Stimulated activated CD8-positive, alpha-beta memory T cell treated with anti-CD3 and anti-CD28 coated beads, Interleukin-4, amount 100 ng/mL, for 4 hours (primary cell): Measurements from ENCODE around the gene C1orf35.

Source experiments
- DNase-seq, 2 donors: peaks; one replicate each; pipeline ENCODE4 v3.0.0-alpha.2; 2020; ENCODE audit warnings: low read depth in 2 of 2, low spot score in 1 of 2

The C1orf35 gene

DNA sequence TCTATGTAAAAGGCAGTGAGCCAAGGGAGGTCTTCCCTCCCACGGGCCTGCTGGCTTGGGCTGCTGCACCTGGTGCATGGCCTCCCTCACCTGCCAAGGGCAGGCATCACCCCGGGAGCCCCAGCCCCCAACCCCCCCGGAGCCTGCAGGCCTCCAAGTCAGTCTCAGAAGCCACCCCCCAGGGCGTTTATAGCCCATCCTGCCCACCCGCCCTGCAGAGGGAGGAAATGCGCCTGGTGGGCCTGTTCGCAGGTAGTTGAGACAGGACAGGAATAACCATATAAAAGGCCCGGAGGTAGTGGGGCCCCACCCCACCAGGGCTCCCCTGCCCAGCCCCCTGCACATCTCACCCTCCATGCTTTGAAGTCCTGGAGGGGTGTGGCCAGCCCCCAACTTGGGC is 38.8 kb downstream of the C1orf35 start:
- DNase-seq: no peak

DNA sequence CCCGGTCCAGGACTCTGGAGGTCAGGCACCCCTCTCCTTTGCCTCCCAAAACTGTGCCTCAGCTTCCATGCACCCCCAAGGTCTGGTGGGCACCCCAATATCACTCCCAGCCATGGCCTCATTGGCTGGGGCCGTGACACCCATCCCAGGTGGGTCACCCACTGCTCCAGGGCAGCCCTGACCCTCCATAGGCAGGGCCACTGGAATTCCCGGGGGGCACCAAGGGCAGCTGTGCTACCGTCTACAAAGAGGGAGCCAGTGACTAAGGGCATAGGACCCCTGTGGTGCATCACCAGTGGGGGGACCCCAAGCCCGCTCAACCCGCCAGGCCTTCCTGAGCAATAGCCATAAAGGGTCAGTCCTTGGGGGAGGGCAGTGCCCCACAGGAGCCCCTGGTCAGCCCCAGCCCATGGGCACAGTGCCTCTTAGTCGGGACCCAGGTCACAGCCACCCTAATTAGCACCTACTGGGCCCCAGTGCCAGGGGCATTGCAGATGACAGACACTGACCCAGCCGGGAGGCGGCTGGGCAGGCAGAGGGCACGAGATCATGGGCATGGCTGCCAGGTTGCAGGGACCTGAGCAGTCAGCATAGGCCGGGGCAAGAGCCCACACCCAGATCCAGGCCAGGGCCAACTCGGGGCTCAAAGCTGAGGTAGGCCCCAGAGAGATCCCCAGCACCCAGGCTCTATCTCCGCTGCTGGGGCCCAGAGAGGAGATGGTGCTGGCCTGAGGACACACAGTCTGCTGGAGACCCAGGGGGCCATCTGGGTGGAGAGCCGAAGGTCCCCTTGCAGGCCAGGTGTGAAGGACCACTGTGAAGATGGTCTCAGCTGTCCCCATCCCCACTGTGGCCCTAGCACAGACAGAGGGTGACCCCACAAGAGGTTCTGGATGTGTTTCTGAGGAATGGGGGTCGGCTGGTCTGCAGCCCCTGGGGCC is 39.6 kb downstream of the C1orf35 start:
- no peak for DNase-seq

DNA sequence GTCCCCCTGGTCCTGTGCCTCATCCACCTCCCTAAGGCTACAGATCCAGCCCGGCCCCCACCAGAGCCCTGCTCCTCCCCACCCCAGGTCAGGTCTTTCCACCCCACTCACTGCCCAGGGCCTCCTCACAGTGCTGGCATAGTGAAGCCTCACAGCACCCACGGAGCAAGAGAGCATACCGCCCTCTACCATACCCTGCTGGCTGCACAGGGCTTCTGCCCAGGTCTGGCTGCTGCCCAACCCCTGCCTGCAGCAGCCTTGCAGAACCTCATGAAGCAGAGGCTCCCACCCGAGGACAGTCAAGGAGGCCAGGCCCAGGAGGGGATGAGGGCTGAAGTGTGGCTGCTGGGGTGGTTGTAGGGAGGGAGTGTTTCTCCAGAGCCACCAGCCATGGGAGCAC is 40.3 kb downstream of the C1orf35 start:
- DNase-seq: no peak

DNA sequence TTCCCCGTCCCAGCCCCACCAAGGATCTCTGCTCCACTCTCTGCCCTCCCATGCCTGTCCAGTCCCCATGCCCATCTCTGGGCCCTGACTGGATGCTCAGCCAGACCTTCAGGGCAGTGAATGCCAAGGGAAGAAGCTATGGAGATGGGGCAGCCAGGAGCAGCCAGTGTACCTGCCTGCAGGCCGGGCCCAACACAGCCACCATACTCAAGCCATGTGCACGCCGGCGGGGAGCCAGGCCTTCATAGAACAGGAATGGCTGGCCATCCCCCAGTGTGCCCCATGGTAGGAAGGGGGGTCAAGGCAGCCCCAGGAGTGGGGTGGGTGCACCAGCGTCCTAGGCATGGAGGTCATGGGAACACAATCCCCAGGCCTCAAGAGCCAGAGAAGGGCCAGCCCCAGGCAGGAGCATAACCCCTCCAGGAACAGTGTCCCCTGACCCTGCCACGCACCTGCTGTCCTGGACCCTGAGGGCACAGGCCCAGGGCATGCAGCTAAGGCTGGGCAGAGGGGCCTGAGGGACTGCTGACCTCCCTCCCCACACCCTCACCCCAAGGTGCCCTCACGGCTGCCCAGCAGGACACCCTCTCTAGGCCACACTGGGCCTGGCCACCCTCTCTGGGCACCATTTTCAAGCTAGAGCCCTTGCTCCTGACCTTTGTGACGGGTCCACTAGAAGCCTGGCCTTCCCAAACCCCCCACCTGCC is 40.9 kb downstream of the C1orf35 start:
- DNase-seq: no peak

DNA sequence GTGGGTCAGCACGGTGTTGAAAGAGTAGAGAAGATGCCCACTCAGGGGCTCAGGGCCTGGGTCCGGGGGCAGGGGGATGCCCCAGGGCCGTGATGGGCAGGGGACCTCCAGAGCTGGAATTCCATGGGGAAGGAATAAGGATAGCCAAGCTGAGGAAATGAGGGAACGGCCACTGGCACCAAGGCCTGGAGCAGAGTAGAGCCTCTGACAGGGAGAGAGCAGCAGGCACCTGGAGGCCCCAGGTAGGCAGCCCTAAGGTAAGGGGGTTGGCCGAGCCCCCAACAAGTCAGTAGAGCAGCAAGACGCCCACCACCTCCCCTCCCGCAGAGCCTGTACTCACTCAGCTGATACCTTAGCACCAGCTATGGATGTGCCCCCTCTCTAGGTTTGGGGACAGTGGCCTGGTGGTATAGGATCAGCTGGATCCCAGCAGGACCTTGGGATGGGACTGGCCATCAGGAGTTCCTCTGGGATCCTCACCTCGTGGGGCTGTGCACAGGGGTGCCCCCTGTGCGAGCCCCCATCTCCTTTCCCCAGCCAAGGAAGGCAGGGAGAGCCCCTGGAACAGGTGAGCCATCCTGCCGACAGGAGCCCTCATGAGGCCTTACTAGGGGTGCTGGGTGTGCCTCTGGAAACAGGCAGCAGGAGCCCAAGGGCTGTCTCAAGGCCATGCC is 41.6 kb downstream of the C1orf35 start:
- no peak for DNase-seq

DNA sequence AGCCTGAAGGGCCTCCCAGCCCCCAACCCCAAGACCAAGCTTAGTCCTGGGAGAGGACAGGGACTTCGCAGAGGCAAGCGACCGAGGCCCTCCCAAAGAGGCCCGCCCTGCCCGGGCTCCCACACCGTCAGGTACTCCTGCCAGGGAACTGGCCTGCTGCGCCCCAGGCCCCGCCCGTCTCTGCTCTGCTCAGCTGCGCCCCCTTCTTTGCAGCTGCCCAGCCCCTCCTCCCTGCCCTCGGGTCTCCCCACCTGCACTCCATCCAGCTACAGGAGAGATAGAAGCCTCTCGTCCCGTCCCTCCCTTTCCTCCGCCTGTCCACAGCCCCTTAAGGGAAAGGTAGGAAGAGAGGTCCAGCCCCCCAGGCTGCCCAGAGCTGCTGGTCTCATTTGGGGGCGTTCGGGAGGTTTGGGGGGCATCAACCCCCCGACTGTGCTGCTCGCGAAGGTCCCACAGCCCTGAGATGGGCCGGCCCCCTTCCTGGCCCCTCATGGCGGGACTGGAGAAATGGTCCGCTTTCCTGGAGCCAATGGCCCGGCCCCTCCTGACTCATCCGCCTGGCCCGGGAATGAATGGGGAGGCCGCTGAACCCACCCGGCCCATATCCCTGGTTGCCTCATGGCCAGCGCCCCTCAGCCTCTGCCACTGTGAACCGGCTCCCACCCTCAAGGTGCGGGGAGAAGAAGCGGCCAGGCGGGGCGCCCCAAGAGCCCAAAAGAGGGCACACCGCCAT is 42.5 kb downstream of the C1orf35 start:
- DNase-seq: no peak

DNA sequence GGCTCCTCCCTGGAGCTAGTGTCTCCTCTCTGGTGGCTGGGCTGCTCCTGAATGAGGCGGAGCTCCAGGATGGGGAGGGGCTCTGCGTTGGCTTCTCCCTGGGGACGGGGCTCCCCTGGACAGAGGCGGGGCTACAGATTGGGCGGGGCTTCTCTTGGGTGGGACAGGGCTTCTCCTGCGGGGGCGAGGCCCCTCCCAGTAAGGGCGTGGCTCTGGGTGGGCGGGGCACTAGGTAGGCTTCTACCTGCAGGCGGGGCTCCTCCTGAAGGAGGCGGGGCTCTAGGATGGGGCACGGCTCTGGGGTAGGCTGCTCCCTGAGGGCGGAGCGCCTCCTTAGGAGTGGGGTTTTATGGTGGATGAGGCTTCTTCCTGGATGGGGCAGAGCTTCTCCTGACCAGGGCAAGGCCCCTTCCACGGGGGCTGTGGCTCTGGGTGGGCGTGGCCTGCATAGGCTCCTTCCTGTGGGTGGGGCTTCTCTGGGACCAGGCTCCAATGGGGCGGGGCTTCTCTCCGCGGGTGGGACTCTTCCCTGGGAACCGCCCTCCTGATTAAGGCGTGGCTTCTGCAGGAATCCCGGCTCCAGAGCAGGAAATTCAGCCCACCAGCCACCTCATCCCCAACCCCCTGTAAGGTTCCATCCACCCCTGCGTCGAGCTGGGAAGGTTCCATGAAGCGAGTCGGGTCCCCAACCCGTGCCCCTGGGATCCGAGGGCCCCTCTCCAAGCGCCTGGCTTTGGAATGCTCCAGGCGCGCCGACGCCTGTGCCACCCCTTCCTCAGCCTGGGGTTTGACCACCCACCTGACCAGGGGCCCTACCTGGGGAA is 43.3 kb downstream of the C1orf35 start:
- DNase-seq: peak in 1 of 2 donors; percentile 43

DNA sequence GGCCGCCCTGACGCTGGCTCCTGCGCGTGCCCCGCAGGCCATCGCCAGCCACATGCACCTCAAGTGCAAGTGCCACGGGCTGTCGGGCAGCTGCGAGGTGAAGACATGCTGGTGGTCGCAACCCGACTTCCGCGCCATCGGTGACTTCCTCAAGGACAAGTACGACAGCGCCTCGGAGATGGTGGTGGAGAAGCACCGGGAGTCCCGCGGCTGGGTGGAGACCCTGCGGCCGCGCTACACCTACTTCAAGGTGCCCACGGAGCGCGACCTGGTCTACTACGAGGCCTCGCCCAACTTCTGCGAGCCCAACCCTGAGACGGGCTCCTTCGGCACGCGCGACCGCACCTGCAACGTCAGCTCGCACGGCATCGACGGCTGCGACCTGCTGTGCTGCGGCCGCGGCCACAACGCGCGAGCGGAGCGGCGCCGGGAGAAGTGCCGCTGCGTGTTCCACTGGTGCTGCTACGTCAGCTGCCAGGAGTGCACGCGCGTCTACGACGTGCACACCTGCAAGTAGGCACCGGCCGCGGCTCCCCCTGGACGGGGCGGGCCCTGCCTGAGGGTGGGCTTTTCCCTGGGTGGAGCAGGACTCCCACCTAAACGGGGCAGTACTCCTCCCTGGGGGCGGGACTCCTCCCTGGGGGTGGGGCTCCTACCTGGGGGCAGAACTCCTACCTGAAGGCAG is 44.0 kb downstream of the C1orf35 start:
- DNase-seq: no peak

DNA sequence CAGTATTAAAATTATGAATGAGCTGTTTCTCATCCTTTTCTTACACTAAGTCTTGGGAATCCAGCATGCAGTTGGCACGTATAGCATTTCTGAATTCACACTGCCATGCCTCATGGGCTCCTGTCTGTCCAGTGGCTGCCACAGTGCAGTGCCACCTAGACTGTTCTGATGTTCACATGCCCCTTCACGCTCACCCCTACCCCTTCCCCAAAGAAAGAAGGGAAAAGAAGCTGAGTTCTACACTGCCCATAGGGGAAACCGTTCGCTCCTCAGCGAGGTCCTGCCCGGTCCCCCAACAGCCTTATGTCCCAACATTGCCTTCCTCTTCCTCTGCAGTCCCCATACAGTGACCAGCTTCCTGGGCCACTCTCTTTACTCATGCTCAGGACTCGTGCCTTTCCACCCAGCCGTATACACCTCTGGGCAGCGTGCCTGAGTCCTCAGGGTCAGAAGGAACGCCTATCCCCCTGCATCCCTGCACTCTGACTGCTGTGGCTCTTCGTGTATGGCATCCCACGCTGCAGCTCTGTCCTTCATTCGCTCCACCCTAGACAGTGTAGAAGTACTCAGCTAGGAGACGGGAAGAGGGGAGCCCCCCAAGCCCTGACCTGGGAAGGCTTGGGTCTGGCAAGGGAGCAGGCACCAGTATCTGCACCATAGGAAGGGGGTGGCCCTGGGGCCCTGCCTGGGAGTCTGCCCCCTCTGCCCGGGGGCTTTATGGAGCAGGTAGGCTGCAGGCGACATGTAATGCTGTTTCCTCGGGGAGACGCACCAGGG is 44.8 kb downstream of the C1orf35 start:
- no peak for DNase-seq
